ENCODE data around the gene STARD3NL.

Gene STARD3NL

GRCh38 chr7:38215115-38215514 is 37.1 kb downstream of the STARD3NL start:
- no peak for TF ChIP-seq CTCF (conservative IDR thresholded peaks at IDR 0.05; ENCODE audit: low read depth, low read length)
- Histone ChIP-seq H4K20me1 (ENCODE audit: insufficient read depth) (no peaks in the 10 kb centered on the region), H3K4me2 (no peak overlapping the region), H3K27me3 (ENCODE audit: insufficient read depth, low read depth) (no peaks in the 10 kb centered on the region), H2AFZ (ENCODE audit: low read depth) (no peak overlapping the region), H3K9ac (no peak overlapping the region), H3K4me1 (ENCODE audit: low read depth, poor library complexity, severe bottlenecking) (peaks cover 10% of the 10 kb centered on the region), H3K36me3 (ENCODE audit: insufficient read depth) (peaks cover 4% of the 10 kb centered on the region; the same call in 1 of the 2 replicates), H3K4me3 (IDR thresholded peaks at IDR 0.05; ENCODE audit: insufficient read depth, low read depth, low read length) (no peak overlapping the region), H3K79me2 (ENCODE audit: insufficient read depth, low read depth) (no peaks in the 10 kb centered on the region), H3K27ac (no peak overlapping the region)

GRCh38 chr7:38215735-38216670 is 38.0 kb downstream of the STARD3NL start:
- TF ChIP-seq CTCF (conservative IDR thresholded peaks at IDR 0.05; ENCODE audit: low read depth, low read length), result peak; percentile 98
- Histone ChIP-seq H2AFZ (ENCODE audit: low read depth) (no peak overlapping the region; the same call in 1 of the 2 replicates), H3K27ac (no peak overlapping the region), H3K4me2 (peak overlapping the region; percentile 41; the same call in 1 of the 2 replicates), H3K36me3 (ENCODE audit: insufficient read depth) (peaks cover 4% of the 10 kb centered on the region; the same call in 1 of the 2 replicates), H3K4me1 (ENCODE audit: low read depth, poor library complexity, severe bottlenecking) (peaks cover 10% of the 10 kb centered on the region), H3K4me3 (IDR thresholded peaks at IDR 0.05; ENCODE audit: insufficient read depth, low read depth, low read length) (no peak overlapping the region), H3K79me2 (ENCODE audit: insufficient read depth, low read depth) (no peaks in the 10 kb centered on the region), H4K20me1 (ENCODE audit: insufficient read depth) (no peaks in the 10 kb centered on the region), H3K9ac (no peak overlapping the region), H3K27me3 (ENCODE audit: insufficient read depth, low read depth) (no peaks in the 10 kb centered on the region)

- Histone ChIP-seq H3K4me3 (IDR thresholded peaks at IDR 0.05; ENCODE audit: insufficient read depth, low read depth, low read length) (no peak overlapping the region), H3K4me2 (no peak overlapping the region), H3K27me3 (ENCODE audit: insufficient read depth, low read depth) (no peaks in the 10 kb centered on the region), H3K9ac (no peak overlapping the region), H3K27ac (no peak overlapping the region), H3K4me1 (ENCODE audit: low read depth, poor library complexity, severe bottlenecking) (peaks cover 10% of the 10 kb centered on the region), H2AFZ (ENCODE audit: low read depth) (no peak overlapping the region), H4K20me1 (ENCODE audit: insufficient read depth) (no peaks in the 10 kb centered on the region), H3K79me2 (ENCODE audit: insufficient read depth, low read depth) (no peaks in the 10 kb centered on the region), H3K36me3 (ENCODE audit: insufficient read depth) (peaks cover 4% of the 10 kb centered on the region; the same call in 1 of the 2 replicates)
- no peak for TF ChIP-seq CTCF (conservative IDR thresholded peaks at IDR 0.05; ENCODE audit: low read depth, low read length)
These were observed 39.6 kb downstream of the STARD3NL start for GRCh38 chr7:38217672-38218071.

GRCh38 chr7:38220452-38220851 is 42.4 kb downstream of the STARD3NL start:
- no peaks in the 10 kb centered on the region for H3K79me2 ChIP-seq (ENCODE audit: insufficient read depth, low read depth)
- peaks cover 7% of the 10 kb centered on the region for H3K4me1 ChIP-seq (ENCODE audit: low read depth, poor library complexity, severe bottlenecking)
- no peaks in the 10 kb centered on the region for H4K20me1 ChIP-seq (ENCODE audit: insufficient read depth)
- H2AFZ ChIP-seq (ENCODE audit: low read depth), result no peak overlapping the region
- H3K27me3 ChIP-seq (ENCODE audit: insufficient read depth, low read depth), result no peaks in the 10 kb centered on the region
- no peak overlapping the region for H3K9ac ChIP-seq
- H3K4me2 ChIP-seq, result no peak overlapping the region
- peaks cover 4% of the 10 kb centered on the region; the same call in 1 of the 2 replicates for H3K36me3 ChIP-seq (ENCODE audit: insufficient read depth)
- no peak for TF ChIP-seq CTCF (conservative IDR thresholded peaks at IDR 0.05; ENCODE audit: low read depth, low read length)
- H3K4me3 ChIP-seq (IDR thresholded peaks at IDR 0.05; ENCODE audit: insufficient read depth, low read depth, low read length), result no peak overlapping the region
- H3K27ac ChIP-seq, result no peak overlapping the region

All from KMS-11 (cell line).